Measurements from ENCODE around the gene PLAAT4.
A peak's percentile ranks its signal among the peaks of the same experiment; 100 is the strongest.
"Not testable (repeated sequence)": the region's sequence is repeated elsewhere in the genome, so short reads cannot be mapped to it uniquely, and the experiment has no call there.

Gene PLAAT4

GRCh38 chr11:63537293-63538101 lies 889 bp downstream of the PLAAT4 start:
- DNase-seq (ENCODE audit: low read depth in 1 of 2, low spot score in 1 of 2): no peak

GRCh38 chr11:63542506-63542905 lies 5.9 kb downstream of the PLAAT4 start:
- DNase-seq (ENCODE audit: low read depth in 1 of 2, low spot score in 1 of 2): not testable (repeated sequence)

DNA sequence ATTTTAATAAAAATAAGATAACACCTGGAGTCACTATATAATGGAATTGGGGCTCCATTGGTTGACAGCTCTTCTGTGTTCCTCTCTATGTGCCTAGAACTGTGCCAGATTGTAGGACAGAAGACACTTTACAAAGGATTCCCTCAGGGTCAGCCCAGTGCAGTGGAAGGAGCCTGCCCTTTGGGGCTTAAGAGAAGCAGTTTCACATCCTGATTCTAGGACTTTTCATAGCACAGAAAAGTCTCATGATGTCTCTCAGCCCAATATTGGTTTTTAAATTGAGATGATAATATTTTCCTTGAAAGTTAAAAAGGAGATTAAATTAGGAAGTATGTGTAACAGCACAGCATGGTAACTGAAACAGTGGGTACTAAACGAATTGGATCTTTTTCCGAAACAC lies 7.1 kb downstream of the PLAAT4 start:
- no peak for DNase-seq (ENCODE audit: low read depth in 1 of 2, low spot score in 1 of 2)

- no peak for DNase-seq (ENCODE audit: low read depth in 1 of 2, low spot score in 1 of 2)
Observed at GRCh38 chr11:63547061-63547460, 10.5 kb downstream of the PLAAT4 start.

DNA sequence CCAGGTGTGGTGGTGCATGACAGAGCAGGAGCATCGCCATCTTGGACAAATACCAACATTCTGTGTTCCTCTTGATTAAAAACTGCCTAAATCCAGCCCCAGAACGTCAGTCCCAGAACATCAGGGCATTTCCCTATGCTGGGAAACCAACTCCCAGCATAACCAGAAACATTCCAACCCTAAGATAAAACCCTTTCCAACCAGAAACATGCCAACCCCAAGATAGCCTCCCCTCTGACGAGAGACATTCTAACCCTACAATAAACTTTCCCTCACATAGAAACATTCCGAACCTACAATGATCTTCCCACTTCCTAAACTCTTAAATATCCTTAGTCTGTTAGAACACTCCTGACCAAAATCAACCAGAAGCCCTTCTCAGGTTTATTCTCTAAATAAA lies 11.6 kb downstream of the PLAAT4 start:
- DNase-seq (ENCODE audit: low read depth in 1 of 2, low spot score in 1 of 2): no peak

- no peak for DNase-seq (ENCODE audit: low read depth in 1 of 2, low spot score in 1 of 2)
Observed at GRCh38 chr11:63549411-63549810, 12.8 kb downstream of the PLAAT4 start.

DNA sequence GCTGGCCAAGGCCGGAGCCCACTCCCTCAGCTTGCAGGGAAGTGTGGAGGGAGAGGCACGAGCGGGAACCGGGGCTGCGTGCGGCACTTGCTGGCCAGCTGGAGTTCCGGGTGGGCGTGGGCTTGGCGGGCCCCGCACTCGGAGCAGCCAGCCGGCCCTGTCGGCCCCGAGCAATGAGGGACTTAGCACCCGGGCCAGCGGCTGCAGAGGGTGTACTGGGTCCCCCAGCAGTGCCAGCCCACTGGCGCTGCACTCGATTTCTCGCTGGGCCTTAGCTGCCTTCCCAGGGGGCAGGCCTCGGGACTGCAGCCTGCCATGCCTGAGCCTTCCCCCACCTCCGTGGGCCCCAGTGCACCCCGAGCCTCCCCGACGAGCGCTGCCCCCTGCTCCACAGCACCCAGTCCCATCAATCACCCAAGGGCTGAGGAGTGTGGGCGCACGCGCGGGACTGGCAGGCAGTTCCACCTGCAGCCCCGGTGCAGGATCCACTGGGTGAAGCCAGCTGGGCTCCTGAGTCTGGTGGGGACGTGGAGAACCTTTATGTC lies 13.6 kb downstream of the PLAAT4 start:
- DNase-seq (ENCODE audit: low read depth in 1 of 2, low spot score in 1 of 2): not testable (repeated sequence)

- DNase-seq (ENCODE audit: low read depth in 1 of 2, low spot score in 1 of 2): no peak
Observed at GRCh38 chr11:63551091-63551888, 14.7 kb downstream of the PLAAT4 start.

DNA sequence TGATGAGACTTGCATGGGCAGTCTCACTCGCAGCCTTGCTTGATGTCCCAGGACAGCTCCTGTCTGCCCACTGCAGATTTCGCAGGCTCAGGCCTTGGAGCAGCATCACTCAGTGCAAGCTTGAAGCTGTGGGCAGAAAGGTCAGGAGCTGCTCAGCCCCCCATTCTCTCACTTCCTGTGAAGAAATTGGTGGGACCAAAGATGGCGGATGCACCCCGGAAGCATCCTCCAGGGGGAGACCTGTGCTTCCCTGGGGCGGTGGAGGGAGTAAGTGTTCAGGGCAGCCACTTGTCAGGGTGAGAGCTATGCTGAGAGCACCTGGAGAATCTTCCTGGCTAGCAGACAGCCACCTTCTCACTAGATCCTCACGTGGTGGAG lies 15.3 kb downstream of the PLAAT4 start:
- no peak for DNase-seq (ENCODE audit: low read depth in 1 of 2, low spot score in 1 of 2)

DNA sequence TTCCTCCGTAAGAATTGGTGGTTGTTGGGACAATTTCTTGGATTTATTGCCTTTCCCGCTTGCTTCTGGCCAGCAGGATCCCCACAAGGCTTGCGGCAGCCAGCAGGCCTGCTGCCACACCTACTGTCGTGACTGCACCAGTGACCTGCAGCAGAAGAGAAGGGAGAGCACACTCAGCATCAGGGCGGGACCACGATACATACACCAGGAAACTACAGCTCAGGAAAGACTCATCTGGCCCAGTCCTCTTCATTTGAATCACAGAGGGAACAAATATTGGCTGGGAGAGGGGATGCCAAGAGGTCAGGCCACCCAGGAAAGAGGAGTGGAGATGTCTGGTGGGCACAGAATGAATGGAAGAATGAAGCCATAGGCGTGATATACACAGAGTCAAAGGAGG lies 16.3 kb downstream of the PLAAT4 start:
- no peak for DNase-seq (ENCODE audit: low read depth in 1 of 2, low spot score in 1 of 2)

- peak in 1 of 2 donors; percentile 41 for DNase-seq (ENCODE audit: low read depth in 1 of 2, low spot score in 1 of 2)
Observed at GRCh38 chr11:63553759-63554158, 17.2 kb downstream of the PLAAT4 start.

DNA sequence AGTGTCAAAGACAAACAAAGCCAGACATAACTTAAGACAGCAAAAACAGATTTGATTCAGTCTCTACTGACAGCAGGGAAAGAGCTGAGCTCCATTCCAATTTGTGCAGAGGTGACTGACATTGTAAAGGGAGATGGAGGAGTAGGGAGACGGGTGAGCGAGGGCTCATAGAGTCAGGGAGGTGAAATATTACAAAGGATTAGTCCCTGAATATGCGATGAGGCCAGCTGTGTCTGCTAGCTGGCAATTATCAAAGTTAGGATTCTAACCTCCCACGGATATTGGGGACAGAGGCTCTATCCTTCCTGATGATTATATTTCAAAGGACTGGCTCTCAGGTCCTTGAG lies 18.2 kb downstream of the PLAAT4 start:
- no peak for DNase-seq (ENCODE audit: low read depth in 1 of 2, low spot score in 1 of 2)

DNA sequence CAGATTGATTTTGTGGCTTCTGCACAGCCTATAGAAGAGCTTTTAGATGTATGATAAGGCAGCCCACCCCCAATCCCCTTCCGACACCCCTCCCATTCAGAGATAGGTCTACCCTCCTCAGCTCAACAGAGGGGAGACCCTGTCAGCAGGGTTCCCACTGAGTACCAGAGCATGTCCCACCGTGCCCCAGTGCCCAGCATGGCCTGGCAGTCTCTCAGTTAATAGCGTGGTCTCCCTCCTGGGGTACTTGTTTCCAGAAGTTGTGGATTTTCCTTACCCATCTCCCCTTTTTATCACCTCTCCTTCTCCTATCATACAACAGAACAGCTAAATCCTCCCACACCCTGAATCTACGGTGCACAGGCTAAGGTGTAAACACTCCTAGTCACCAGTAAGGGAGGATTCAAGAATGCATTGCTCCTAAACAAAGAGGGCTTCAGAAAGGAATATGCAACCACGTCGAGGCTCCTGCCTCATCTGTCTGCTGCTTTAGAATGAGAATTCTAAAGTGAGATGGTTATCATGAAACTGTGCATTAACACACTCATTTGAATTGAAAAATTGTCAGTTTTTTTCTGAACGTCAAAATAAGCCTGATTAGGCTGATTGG lies 19.9 kb downstream of the PLAAT4 start:
- DNase-seq (ENCODE audit: low read depth in 1 of 2, low spot score in 1 of 2): no peak

- DNase-seq (ENCODE audit: low read depth in 1 of 2, low spot score in 1 of 2): no peak
Observed at GRCh38 chr11:63557570-63557969, 21.0 kb downstream of the PLAAT4 start.

DNA sequence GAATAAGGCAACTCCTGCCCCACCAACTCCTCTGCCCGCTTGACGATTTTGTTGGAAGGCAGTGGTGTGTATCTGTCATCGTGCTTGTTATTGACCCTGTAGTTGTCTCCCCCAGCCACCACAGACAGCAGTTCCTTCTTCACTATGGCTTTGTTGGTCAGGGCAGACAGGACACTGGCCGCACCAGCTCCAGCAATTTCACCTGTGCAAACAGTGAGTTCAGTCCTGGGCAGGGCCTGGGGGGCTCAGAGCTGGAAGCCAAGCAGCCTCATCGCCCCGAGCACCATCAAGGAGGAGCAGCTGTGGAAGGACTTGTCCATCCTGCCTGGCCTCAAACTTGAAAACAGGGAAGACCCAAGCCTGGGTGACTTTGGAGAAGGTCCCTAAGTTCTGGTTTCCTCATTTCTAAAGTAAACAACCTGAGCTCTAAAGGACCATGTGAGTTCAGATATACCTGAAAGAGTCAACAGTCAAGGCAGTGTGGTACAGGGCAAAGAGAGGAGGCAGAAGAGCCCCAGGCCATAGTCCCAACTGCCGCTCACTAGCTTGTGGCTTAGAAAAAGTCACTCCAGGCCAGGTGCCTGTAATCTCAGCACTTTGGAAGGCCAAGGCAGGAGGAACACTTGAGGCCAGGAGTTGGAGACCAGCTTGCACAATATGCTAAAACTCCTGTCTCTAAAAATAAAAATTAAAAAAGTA lies 22.0 kb downstream of the PLAAT4 start:
- DNase-seq (ENCODE audit: low read depth in 1 of 2, low spot score in 1 of 2): no peak

GRCh38 chr11:63560506-63561180 lies 24.0 kb downstream of the PLAAT4 start:
- no peak for DNase-seq (ENCODE audit: low read depth in 1 of 2, low spot score in 1 of 2)

DNA sequence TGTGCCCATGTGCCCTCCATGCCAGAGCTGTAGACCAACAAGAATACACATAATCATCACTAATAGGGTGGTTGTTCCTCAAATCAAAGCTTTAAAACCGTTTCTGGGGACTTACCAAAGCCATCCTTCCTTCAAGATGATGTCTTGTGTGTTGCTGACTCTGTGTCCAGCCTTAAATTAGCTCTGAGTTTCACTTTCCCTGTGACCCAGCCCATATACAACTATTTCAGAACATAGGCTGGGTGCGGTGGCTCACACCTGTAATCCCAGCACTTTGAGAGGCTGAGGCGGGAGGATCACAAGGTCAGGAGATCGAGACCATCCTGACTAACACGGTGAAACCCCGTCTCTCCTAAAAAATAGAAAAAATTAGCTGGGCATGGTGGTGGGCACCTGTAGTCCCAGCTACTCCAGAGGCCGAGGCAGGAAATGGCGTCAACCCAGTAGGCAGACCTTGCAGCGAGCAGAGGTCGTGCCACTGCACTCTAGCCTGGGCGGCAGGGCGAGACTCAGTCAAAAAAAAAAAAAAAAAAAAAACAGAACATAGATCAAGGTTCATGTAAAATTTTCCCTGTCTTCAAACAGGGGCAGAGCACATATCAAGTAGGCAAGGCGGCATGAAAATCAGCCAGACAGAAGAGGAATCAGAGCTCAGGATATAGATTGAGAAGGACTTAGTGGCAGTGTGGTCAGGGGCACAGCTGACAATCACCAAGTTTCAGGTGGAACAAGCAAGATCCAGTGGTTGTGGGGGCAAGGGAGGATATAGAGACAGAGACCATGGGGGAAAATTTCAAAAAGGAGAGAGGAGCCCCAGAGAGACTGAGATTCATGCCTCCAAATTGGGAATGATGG lies 26.8 kb downstream of the PLAAT4 start, which contains the start of gene PLAAT2:
Gene PLAAT2, minus strand, starts transcription at position 179 of the 855 bp plus-strand sequence. Its CDS starts 55 bp downstream, at position 124.
- DNase-seq (ENCODE audit: low read depth in 1 of 2, low spot score in 1 of 2): no peak

- DNase-seq (ENCODE audit: low read depth in 1 of 2, low spot score in 1 of 2): peak in 1 of 2 donors; percentile 39
Observed at GRCh38 chr11:63564056-63564774, 27.6 kb downstream of the PLAAT4 start.

GRCh38 chr11:63564784-63565350 lies 28.3 kb downstream of the PLAAT4 start:
- no peak for DNase-seq (ENCODE audit: low read depth in 1 of 2, low spot score in 1 of 2)

Data from activated CD4-positive, alpha-beta T cell treated with anti-CD3 and anti-CD28 coated beads, Interleukin-2, amount 50 U/mL, for 24 hours (primary cell).